WI38 (cell line): ENCODE results near the gene HBZ.
"Not testable (repeated sequence)": the region's sequence is repeated elsewhere in the genome, so short reads cannot be mapped to it uniquely, and the experiment has no call there.

Experiments
- H3K4me3 ChIP-seq: 2 replicates; pipeline ENCODE4 v1.5.1; 2011; ENCODE audit warnings: low read depth, mild to moderate bottlenecking, control low read depth, low read length
- TF ChIP-seq, protein P1 (sequence below): IDR thresholded peaks from 2 replicates; pipeline ENCODE4 v1.5.1; 2012; ENCODE audit warnings: low read depth, mild to moderate bottlenecking, control low read depth, low read length

The HBZ gene

DNA sequence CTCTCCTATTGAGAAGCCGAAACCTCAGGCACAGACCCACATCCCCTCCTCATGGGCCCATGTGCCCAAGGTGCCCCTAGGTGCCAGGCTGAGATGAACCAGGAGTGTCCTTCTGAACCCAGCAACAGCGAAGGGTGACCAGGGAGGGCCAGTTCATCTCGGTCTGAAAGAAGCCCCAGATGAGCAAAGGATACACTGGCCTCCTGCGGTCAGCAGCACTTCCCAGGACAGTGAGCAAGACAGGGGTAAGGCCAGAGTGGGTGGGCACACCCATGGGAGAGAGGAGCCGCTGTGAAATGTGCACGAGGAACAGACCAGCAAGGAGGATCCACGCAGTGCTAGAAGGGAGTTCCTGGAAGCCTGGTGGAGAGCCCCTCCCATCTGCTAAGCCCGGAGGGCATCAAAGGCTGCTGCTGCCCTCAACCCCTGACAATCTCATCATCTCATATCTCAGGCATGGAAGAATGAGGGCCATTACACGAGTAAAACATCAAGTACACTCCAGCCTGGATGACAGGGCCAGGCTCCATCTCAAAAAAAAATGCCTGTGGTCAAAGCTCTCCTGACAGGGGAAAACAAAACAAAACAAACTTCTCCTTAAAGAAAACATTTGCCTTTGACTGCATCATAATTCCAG is 3.3 kb upstream of the HBZ start:
- 0 out of 2 replicates have a peak overlapping the region, but pooled peaks have one; percentile 10 for H3K4me3 ChIP-seq
- TF ChIP-seq, protein P1, sequence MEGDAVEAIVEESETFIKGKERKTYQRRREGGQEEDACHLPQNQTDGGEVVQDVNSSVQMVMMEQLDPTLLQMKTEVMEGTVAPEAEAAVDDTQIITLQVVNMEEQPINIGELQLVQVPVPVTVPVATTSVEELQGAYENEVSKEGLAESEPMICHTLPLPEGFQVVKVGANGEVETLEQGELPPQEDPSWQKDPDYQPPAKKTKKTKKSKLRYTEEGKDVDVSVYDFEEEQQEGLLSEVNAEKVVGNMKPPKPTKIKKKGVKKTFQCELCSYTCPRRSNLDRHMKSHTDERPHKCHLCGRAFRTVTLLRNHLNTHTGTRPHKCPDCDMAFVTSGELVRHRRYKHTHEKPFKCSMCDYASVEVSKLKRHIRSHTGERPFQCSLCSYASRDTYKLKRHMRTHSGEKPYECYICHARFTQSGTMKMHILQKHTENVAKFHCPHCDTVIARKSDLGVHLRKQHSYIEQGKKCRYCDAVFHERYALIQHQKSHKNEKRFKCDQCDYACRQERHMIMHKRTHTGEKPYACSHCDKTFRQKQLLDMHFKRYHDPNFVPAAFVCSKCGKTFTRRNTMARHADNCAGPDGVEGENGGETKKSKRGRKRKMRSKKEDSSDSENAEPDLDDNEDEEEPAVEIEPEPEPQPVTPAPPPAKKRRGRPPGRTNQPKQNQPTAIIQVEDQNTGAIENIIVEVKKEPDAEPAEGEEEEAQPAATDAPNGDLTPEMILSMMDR = no peak

- not testable (repeated sequence) for H3K4me3 ChIP-seq
Observed at GRCh38 chr16:153129-153521, 681 bp downstream of the HBZ start.

DNA sequence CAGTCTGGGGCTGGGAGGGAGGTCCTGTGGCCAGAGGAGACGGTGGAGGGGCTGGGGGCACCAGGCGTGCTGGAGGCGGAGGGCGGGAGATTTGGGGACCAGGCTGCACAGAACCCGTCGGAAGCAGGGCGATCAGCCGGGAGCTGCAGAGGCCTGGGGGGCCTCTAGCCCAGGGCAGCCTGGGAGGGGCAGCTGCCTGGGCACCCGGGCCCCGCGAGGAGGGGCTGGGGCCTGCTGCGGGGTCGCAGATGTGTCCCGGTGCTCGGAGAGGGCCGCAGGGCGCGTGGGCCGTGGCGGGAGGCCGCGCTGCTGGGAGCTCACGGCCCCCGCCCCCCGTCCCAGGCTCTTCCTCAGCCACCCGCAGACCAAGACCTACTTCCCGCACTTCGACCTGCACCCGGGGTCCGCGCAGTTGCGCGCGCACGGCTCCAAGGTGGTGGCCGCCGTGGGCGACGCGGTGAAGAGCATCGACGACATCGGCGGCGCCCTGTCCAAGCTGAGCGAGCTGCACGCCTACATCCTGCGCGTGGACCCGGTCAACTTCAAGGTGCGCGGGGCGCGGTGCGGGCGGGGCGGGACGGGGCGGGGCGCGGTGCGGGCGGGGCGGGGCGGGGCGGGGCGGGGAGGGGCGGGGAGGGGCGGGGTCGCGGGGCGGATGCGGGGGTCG is 1.2 kb downstream of the HBZ start:
- not testable (repeated sequence) for H3K4me3 ChIP-seq

GRCh38 chr16:154217-155030 is 2.0 kb downstream of the HBZ start:
- TF ChIP-seq, protein P1 = no peak
- peak overlapping the region; percentile 43 for H3K4me3 ChIP-seq

DNA sequence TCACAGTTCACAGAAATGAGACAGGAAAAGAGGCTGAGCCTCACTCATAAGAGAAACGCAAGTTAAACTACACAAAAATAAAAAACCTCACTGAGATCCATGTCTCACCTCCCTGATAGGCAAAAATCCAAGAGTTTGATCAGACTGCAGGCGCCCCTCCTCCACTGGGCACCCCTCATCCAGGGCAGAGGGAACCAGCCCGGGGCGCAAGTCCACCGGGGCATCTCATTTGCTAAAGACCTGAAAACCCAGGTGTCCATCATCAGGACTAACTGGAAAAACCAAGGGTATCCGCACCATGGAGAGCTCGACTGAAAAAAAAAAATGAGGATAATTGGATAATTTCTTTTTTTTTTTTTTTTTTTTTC is 2.6 kb downstream of the HBZ start:
- H3K4me3 ChIP-seq = no peak overlapping the region
- TF ChIP-seq, protein P1 = no peak

- TF ChIP-seq, protein P1 = no peak
- no peak overlapping the region for H3K4me3 ChIP-seq
Observed at GRCh38 chr16:159136-159849, 6.8 kb downstream of the HBZ start.

DNA sequence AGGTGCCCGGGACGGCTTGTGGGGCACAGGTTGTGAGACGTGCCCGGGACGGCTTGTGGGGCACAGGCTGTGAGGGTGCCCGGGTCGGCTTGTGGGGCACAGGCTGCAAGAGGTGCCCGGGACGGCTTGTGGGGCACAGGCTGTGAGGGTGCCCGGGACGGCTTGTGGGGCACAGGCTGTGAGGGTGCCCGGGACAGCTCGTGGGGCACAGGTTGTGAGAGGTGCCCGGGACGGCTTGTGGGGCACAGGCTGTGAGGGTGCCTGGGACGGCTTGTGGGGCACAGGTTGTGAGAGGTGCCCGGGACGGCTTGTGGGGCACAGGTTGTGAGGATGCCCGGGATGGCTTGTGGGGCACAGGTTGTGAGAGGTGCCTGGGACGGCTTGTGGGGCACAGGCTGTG is 7.8 kb downstream of the HBZ start:
- H3K4me3 ChIP-seq = not testable (repeated sequence)

DNA sequence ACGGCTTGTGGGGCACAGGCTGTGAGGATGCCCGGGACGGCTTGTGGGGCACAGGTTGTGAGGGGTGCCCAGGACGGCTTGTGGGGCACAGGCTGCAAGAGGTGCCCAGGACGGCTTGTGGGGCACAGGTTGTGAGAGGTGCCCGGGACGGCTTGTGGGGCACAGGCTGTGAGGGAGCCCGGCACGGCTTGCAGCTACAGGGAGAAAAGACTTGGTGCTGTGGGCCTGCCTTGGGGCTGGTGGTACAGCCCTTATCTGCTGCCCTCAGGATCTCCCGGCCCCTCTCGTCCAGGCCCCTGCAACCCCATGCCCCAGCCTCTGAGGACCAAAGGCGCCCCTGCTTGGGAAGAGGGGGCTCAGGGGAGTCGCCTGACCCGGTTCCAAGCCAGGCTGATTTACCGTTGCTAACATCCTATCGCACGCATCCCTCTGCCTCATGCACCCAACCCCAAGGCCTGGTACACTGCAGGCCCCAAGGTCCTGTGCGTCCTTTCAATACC is 8.3 kb downstream of the HBZ start:
- H3K4me3 ChIP-seq = no peak overlapping the region
- TF ChIP-seq, protein P1 = no peak
